NCI-H82 (cell line): ENCODE data around the gene TASOR.

ENCODE experiments used
- DNase-seq: peaks from one replicate; lab custom pipeline; 2025; lab: John Stamatoyannopoulos, UW

Gene TASOR

DNA sequence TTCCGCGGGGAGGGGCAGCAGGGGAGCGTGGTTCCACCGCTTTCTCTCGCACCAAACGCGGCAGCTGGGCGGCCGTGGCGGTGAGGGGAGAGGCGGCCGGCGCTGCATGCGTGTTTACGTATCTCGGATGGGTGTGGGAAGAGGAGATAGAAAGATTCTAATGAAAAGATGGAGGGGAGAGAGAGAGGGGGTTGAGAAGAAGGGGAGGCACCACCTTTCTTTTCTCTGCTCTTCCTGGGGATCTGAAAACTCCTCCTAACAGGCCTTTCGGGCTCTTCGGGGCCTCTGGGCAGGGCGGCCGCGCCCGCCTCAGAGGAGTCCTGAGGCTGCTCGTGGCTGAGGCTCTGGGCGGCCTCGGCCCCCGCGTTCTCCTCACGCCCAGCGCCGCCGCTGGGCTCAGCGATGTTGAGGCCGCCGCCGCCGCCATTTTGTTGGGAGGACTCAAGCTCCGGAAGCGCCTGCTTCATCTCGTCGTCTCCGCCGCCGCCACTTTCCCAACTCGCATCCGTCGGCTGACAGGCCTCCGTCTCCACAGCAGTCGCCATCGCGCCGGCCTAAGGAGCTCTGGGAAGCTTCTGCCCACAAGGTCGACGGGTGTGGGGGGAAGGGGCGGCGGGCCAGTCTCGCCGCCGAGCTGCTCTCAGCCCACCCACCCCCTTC is 473 bp downstream of the TASOR start:
- peak; percentile 81 for DNase-seq

DNA sequence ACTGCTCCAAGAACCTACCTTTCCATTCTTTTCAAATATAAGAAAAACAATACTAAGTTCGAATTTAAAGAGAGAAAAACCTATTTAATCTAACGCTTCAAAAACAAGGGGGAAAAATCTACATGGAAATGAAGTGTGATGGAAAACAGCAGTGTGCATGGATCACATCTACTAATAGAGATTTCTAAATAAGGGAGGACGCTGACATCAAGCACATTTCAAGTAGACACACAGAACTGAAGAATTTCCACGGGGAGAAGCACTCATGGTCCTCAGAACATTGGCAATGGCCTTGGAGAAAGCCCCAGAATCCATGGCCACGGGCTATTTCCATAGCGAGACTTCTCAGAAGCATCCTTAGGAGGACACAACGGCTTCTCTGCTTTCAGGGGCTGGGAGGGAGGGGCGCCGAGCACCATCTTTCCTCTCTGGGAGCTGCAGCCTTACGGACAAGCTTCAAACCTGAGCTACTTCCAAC is 1.0 kb downstream of the TASOR start:
- no peak for DNase-seq

DNA sequence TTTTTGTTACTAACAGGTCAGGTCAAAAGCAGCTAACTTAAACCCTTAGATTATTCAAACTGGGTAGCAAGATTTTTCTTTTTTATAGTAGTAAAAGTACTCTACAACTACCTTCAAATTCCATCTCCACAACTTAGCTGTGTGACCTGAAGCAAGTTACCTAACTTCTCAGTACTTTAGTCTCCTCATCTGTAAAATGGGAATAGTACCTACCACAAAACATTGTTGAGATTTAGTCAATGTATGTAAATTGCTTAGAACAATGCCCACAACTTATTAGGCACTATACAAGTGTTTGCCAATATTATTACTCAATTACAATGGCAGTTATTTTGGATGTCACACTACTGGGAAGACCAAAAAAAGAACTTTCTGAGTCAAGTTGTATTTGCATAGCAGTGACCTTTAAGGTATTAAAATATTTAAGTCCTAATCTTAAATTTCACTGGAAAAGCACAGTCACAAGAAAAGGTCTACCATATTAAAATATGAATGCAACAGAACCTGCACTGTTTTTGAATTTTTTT is 2.9 kb downstream of the TASOR start:
- DNase-seq = no peak

DNA sequence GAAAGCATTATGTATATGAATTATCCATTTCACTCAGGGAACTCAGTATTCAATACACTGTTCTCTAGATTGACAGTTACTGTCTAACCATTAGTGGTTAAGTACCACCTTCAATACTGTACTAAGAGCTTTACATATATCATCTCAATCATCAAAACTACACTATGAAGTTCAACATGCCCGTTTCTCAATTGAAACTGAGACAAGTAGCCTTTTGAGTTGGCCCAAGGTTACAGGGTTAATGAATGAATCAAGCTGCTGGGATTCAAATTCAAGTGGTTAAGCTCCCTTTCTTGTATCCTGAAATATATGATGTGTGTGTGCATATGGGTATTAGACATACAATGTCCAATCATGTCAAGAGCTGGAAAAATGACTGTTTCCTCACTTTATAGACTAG is 5.8 kb downstream of the TASOR start:
- DNase-seq = no peak

DNA sequence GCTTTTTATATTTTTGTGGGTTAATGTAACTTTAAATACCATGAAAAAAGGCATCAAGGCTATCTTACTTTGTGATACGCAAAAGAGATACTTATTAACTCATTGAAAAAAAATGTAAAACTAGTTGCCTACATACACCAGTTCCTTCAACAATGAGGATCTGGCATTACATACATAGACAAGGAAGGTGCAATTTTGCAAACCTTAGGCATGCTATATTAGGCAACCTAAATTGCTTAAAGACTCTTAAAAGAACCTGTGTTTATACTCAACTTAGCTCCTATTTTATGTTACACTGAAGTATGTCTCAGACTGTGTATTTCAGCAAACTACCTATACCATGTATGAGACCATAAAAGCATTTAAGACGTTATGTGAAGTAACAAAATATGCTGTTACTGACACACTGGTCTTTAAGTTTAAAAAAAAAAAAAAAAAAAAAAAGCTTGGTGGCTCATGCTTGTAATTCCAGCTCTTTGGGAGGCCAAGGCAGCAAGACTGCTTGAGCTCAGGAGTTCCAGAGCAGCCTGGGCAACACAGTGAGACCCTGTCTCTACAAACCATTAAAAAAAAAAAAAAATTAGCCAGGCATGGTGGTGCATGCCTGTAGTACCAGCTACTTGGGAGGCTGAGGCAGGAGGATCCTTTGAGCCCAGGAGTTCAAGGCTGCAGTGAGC is 9.1 kb downstream of the TASOR start:
- DNase-seq = no peak

DNA sequence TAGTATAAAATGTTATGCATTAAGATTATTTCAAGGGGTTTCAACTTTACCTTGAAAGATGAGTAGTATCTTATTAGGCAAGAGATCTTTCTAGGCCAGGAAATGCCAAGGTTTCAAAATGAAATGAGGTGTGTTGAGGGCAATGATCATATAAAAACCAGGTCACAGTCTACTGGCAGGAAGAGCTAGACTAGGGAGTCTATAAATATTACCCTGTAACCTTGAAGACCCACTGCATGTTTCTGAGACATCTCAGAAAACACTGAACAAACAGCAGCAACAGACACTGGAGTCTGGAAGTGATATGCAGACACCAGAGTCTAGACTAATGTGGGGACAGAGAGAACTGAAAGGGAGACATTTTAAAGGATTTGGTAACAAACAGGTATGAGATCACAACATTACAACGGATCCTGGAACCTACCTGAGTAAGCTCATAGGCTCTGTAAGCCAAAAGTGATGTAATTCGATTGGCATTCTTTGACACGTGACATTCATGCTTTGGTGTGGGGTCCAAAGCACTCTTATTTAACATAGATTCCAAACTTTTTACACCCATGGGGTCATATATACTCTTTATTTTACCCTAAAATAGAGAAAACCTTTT is 15.0 kb downstream of the TASOR start:
- no peak for DNase-seq

DNA sequence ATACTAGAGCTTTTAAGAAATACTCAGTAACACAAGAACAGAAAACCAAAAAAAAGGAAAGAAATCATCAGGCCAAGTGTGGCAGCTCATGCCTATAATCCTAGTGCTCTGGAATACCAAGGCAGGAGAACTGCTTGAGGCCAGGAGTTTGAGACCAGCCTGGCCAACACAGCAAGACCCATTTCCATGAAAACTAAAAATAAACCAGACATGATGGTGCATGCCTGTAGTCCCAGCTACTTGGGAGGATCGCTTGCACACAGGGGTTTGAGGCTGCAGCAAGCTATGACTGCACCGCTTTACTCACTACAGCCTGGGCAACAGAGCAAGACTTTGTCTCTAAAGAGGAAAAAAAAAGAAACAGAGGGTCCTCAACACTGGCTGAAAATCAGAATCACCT is 18.2 kb downstream of the TASOR start:
- DNase-seq = no peak

DNA sequence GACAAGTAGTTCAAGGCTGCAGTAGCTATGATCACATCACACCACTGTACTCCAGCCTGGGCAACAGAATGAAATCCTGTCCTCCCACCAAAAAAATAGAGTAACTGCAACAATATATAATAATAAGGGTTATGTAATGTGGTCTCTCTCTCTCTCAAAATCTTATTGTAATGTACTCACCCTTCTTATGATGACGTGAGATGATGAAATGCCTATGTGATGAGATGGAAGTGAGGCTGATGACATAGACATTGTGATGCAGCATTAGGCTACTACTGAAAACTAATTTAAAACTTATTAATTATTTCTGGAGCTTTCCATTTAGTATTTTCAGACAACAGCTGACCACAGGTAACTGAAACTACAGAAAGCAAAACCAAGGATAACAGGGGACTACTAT is 27.4 kb downstream of the TASOR start:
- no peak for DNase-seq

DNA sequence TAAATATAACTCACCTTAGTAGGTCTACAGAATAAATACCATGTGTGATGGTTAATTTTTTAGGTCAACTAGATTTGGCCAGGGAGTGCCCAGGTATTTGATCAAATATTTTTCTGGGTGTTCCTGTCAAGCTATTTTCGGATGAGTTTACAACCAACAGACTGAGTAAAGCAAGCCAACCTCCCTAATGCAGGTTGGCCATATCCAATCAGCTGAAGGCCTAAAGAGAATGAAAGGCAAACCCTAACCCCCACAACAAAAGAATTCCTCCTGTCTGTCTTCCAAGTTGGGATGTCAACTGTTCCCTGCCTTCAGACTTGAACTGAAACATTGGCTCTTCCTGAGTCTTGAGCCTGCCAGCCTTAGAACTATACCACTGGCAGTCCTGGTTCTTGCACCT is 28.6 kb downstream of the TASOR start:
- no peak for DNase-seq

DNA sequence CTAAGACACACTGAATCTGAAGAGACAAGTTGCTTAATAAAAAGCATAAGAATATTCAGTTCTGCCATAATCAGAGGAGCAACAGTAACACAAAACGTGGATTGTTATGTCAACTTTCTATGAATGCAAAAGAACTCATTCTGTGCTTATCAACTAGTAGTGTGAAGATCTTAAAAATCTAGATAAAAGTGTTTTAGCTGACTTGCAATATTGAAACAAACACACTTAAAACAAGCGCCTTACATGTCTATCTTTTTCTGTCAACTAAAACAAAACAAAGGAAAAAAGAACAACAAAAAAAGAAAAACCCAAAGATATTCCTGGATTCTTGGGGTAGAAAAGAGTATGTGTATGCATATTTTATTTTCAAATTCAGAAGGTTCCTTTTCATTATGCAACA is 37.7 kb downstream of the TASOR start:
- no peak for DNase-seq

DNA sequence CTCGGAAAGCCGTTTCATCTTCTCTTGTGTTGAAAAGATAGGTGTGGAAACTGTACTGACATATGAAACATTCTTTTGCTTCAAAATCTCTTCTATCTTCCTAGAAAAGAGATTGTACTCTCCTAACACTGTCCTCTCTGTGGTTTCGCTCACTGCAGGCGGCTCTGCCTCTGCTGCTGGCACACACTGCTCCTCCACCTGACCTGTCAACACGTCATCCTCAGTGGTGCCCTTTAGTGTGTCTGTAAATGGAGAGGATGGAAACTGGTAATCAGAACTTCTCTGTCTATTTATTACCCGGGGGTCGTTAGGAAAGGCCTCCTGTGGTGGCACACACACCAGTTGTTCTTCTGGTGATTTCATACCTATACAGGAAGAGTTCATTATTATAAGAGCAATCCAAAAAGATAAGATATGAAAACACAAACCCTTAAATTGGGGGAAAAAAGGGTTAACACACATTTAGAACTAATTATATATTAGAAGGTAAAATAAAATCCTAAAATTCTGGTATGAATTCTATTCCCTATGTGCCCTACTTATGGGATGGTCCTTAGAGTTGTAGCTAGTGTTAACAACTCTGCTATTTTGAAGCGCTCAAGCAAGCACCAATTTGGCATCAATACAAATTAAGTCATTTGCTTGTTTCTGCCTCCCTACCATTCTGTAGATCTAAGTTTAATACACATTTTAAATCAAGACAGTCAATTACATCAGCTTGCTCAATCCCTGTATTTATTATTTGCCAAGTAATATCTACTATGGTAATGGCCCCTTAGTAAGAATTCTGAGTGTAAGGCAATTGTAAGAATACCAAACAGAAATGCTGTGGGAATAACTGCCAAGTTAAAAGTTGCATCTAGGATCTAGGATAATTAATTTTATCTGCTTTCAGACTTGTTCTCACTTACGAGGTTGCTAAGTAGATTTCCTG is 49.2 kb downstream of the TASOR start:
- DNase-seq = no peak
